SU-DHL-6 (cell line): ENCODE data around the gene ALDH18A1.

Experiments used
- CTCF ChIP-seq: fragments of 200-600 bp; sonication (generic); IDR thresholded peaks from one replicate; pipeline ENCODE4 v1.5.1; 2017; ENCODE audit warnings: antibody characterized with exemption, mild to moderate bottlenecking, low read length, moderate library complexity; ENCODE audit not compliant: insufficient read depth, poor library complexity, severe bottlenecking
- EZH2phosphoT487 ChIP-seq: fragments of 200-600 bp; sonication (generic), shearing (Covaris generic); conservative IDR thresholded peaks from 2 replicates; pipeline ENCODE4 v1.6.1; 2018; ENCODE audit warnings: mild to moderate bottlenecking, antibody characterized with exemption, low read length, moderate library complexity, mixed read lengths

GRCh38 chr10:95660283-95660682 lies 3.8 kb upstream of the ALDH18A1 start:
- TF ChIP-seq CTCF (no peak), EZH2phosphoT487 (no peak)
